ENCODE results near the gene RASL10B. TPM values are rescaled to one million over a fixed set of nuclear protein-coding genes. Genes with fewer than 3 reads are reported as not detected.

The RASL10B gene
- total and polyA plus RNA-seq, 2 experiments from 2014 or later, result 0.11 to 0.54 TPM

- H3K79me2 ChIP-seq (ENCODE audit: insufficient read depth), result no peaks in the 10 kb centered on the region
- no peaks in the 10 kb centered on the region for H3K36me3 ChIP-seq (ENCODE audit: low read depth)
- H3K4me3 ChIP-seq, result no peak overlapping the region
- H3K4me1 ChIP-seq (ENCODE audit: insufficient read depth), result no peaks in the 10 kb centered on the region
- H3K4me2 ChIP-seq (ENCODE audit: unreplicated experiment), result no peak overlapping the region
- WGBS, 2 experiments (ENCODE audit: low coverage in 1 of 2, low lambda C conversion rate in 2 of 2, missing lambda C conversion rate in 2 of 2), result 88 to 90% methylated on average over 45 to 48 of the region's 48 CpGs
- in situ Hi-C loops (cut with MboI), result no loop called here
- no peaks in the 10 kb centered on the region for H4K20me1 ChIP-seq (ENCODE audit: insufficient read depth)
- H3K9ac ChIP-seq, result no peak overlapping the region
- no peak overlapping the region for H3K27ac ChIP-seq
- H3K9me2 ChIP-seq (ENCODE audit: insufficient read depth), result no peaks in the 10 kb centered on the region
- no peaks in the 10 kb centered on the region for H3F3A ChIP-seq (ENCODE audit: insufficient read depth)
- no peak overlapping the region for H2AFZ ChIP-seq
- TF ChIP-seq EZH2phosphoT487 (IDR thresholded peaks at IDR 0.05; ENCODE audit: insufficient read depth, low read depth) (no peak), EZH2 (IDR thresholded peaks at IDR 0.05; ENCODE audit: insufficient read depth, poor library complexity, severe bottlenecking) (no peak)
- H3K9me3 ChIP-seq (ENCODE audit: low read depth), result no peaks in the 10 kb centered on the region
- peaks cover 21% of the 10 kb centered on the region for H3K27me3 ChIP-seq (replicated peaks; ENCODE audit: insufficient read depth)
- no peak for DNase-seq
These were observed 38.6 kb downstream of the RASL10B start for GRCh38 chr17:35769895-35770486.

DNA sequence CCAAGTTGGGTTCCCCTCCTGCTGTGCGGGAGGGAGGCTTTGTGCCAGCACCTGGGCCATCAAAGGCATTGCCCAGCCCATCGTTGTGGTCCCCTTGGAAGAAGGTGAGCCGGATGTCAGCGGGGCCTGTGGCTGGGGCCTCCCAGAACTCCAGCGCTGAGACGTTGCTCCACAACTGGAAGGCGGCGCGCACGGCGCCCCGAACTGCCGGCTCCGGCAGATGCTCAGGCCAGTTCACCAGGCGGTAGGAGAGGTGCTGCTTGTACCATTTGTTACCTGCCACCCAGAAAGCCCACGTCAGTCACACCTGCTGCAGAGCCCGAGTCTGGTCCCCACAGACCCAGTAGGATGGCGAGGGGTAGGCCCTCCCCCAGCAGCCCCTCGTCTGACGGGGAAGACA is 41.7 kb downstream of the RASL10B start:
- no peaks in the 10 kb centered on the region for H3K36me3 ChIP-seq (ENCODE audit: low read depth)
- peaks cover 9% of the 10 kb centered on the region for H3F3A ChIP-seq (ENCODE audit: insufficient read depth)
- in situ Hi-C loops (cut with MboI), result no loop called here
- H3K4me2 ChIP-seq (ENCODE audit: unreplicated experiment), result no peak overlapping the region
- no peak for DNase-seq
- H3K79me2 ChIP-seq (ENCODE audit: insufficient read depth), result no peaks in the 10 kb centered on the region
- no peak overlapping the region for H3K9ac ChIP-seq
- WGBS, 2 experiments (ENCODE audit: low coverage in 1 of 2, low lambda C conversion rate in 2 of 2, missing lambda C conversion rate in 2 of 2), result 69 to 72% methylated on average over 19 to 20 of the region's 20 CpGs
- H4K20me1 ChIP-seq (ENCODE audit: insufficient read depth), result no peaks in the 10 kb centered on the region
- peaks cover 9% of the 10 kb centered on the region for H3K4me1 ChIP-seq (ENCODE audit: insufficient read depth)
- no peak overlapping the region for H2AFZ ChIP-seq
- no peaks in the 10 kb centered on the region for H3K9me2 ChIP-seq (ENCODE audit: insufficient read depth)
- no peak for TF ChIP-seq EZH2phosphoT487 (IDR thresholded peaks at IDR 0.05; ENCODE audit: insufficient read depth, low read depth)
- no peak for TF ChIP-seq EZH2 (IDR thresholded peaks at IDR 0.05; ENCODE audit: insufficient read depth, poor library complexity, severe bottlenecking)
- no peaks in the 10 kb centered on the region for H3K9me3 ChIP-seq (ENCODE audit: low read depth)
- no peak overlapping the region for H3K4me3 ChIP-seq
- H3K27ac ChIP-seq, result no peak overlapping the region
- peaks cover 15% of the 10 kb centered on the region for H3K27me3 ChIP-seq (replicated peaks; ENCODE audit: insufficient read depth)

DNA sequence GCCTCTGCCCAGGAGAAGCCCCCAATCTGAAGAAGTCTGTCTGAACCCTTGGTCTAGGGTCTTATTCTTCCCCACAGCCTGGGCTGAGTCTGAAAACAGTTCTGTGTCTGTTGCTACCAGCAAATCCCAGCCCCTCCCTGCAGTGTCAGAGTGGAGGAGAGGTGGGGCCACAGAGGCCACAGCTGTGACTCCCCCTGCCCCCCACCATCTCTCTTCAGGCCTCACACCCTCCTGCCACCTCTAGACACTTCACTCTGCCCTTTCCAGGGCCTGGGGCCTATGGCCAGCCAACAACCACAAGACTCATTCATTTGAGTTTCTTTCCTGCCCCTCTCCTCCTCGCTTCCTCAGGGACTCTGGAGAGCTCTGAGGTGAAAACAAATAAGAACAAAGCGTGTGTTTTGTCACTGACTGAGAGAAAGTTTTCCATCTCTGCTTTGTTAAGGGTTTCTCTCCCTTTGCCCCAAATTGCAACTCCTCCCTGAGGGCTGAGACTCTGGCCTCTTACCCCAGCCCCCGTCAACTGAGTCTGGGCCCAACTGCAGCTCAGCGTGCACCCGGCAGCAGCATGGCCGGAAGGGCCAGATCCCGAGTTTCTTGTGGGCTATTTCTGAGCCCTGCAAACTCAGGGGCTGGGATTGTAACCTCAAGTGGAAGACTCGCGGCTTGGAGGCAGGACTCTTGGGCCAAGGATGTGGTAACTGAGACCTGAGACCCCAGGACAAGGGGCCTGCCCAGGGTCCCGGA is 42.4 kb downstream of the RASL10B start:
- H3K79me2 ChIP-seq (ENCODE audit: insufficient read depth), result no peaks in the 10 kb centered on the region
- H3K9ac ChIP-seq, result no peak overlapping the region
- no peaks in the 10 kb centered on the region for H4K20me1 ChIP-seq (ENCODE audit: insufficient read depth)
- no peak overlapping the region for H3K27ac ChIP-seq
- H3K27me3 ChIP-seq (replicated peaks; ENCODE audit: insufficient read depth), result peaks cover 15% of the 10 kb centered on the region
- 80 to 84% methylated on average over 10 of the region's 10 CpGs for WGBS, 2 experiments (ENCODE audit: low coverage in 1 of 2, low lambda C conversion rate in 2 of 2, missing lambda C conversion rate in 2 of 2)
- peaks cover 17% of the 10 kb centered on the region for H3K4me1 ChIP-seq (ENCODE audit: insufficient read depth)
- H3K9me2 ChIP-seq (ENCODE audit: insufficient read depth), result no peaks in the 10 kb centered on the region
- no peak overlapping the region for H2AFZ ChIP-seq
- H3K9me3 ChIP-seq (ENCODE audit: low read depth), result no peaks in the 10 kb centered on the region
- no peak overlapping the region for H3K4me3 ChIP-seq
- no peaks in the 10 kb centered on the region for H3K36me3 ChIP-seq (ENCODE audit: low read depth)
- no peak for DNase-seq
- in situ Hi-C loops (cut with MboI), result no loop called here
- no peak overlapping the region for H3K4me2 ChIP-seq (ENCODE audit: unreplicated experiment)
- peaks cover 14% of the 10 kb centered on the region for H3F3A ChIP-seq (ENCODE audit: insufficient read depth)
- TF ChIP-seq EZH2 (IDR thresholded peaks at IDR 0.05; ENCODE audit: insufficient read depth, poor library complexity, severe bottlenecking), result no peak
- TF ChIP-seq EZH2phosphoT487 (IDR thresholded peaks at IDR 0.05; ENCODE audit: insufficient read depth, low read depth), result no peak

DNA sequence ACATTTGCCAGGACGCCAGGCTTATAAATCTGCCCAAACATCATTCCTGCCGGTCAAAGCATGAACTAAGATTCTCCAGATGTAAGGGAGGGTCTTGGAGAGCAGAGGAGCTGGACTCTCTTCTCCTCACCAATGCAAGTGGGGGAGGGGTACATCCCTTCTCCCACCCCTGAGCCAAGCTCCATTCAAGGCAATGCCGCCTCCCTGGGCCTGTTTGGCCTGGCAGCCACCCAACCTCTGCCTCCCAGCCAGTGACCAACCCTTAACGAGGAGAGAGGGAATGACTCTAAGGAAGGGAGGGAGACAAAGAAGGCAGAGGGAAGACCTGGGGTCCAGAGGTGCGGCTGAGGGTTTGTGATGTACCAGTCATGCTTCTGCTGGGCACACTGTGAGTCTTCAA is 43.1 kb downstream of the RASL10B start:
- Histone ChIP-seq H3K9me2 (ENCODE audit: insufficient read depth) (no peaks in the 10 kb centered on the region), H3K27ac (no peak overlapping the region), H2AFZ (no peak overlapping the region), H3K4me1 (ENCODE audit: insufficient read depth) (peaks cover 17% of the 10 kb centered on the region), H3K4me2 (ENCODE audit: unreplicated experiment) (no peak overlapping the region), H4K20me1 (ENCODE audit: insufficient read depth) (no peaks in the 10 kb centered on the region), H3K4me3 (no peak overlapping the region), H3K36me3 (ENCODE audit: low read depth) (no peaks in the 10 kb centered on the region), H3K9ac (no peak overlapping the region), H3K9me3 (ENCODE audit: low read depth) (no peaks in the 10 kb centered on the region), H3K27me3 (replicated peaks; ENCODE audit: insufficient read depth) (peaks cover 17% of the 10 kb centered on the region), H3F3A (ENCODE audit: insufficient read depth) (peaks cover 14% of the 10 kb centered on the region), H3K79me2 (ENCODE audit: insufficient read depth) (no peaks in the 10 kb centered on the region)
- in situ Hi-C loops (cut with MboI), result no loop called here
- DNase-seq, result peak; percentile 41
- no peak for TF ChIP-seq EZH2 (IDR thresholded peaks at IDR 0.05; ENCODE audit: insufficient read depth, poor library complexity, severe bottlenecking)
- TF ChIP-seq EZH2phosphoT487 (IDR thresholded peaks at IDR 0.05; ENCODE audit: insufficient read depth, low read depth), result no peak
- 35 to 38% methylated on average over 5 of the region's 5 CpGs for WGBS, 2 experiments (ENCODE audit: low coverage in 1 of 2, low lambda C conversion rate in 2 of 2, missing lambda C conversion rate in 2 of 2)
